ENCODE measurements around the gene GPR148. TPM values are rescaled to one million over a fixed set of nuclear protein-coding genes. Genes with fewer than 3 reads are reported as not detected.

GPR148 gene
- total and polyA plus RNA-seq, 2 experiments from 2014 or later, result not detected

- Histone ChIP-seq H3K79me2 (ENCODE audit: insufficient read depth) (no peaks in the 10 kb centered on the region), H3K9ac (no peak overlapping the region), H3K4me2 (ENCODE audit: unreplicated experiment) (no peak overlapping the region), H3K9me3 (ENCODE audit: low read depth) (no peaks in the 10 kb centered on the region), H3K27me3 (replicated peaks; ENCODE audit: insufficient read depth) (no peaks in the 10 kb centered on the region), H3K36me3 (ENCODE audit: low read depth) (no peaks in the 10 kb centered on the region), H3K27ac (no peak overlapping the region), H3F3A (ENCODE audit: insufficient read depth) (no peaks in the 10 kb centered on the region), H4K20me1 (ENCODE audit: insufficient read depth) (no peaks in the 10 kb centered on the region), H3K4me3 (no peak overlapping the region), H3K9me2 (ENCODE audit: insufficient read depth) (no peaks in the 10 kb centered on the region), H3K4me1 (ENCODE audit: insufficient read depth) (no peaks in the 10 kb centered on the region), H2AFZ (no peak overlapping the region)
- TF ChIP-seq EZH2phosphoT487 (IDR thresholded peaks at IDR 0.05; ENCODE audit: insufficient read depth, low read depth), result no peak
- TF ChIP-seq EZH2 (IDR thresholded peaks at IDR 0.05; ENCODE audit: insufficient read depth, poor library complexity, severe bottlenecking), result no peak
- in situ Hi-C loops (cut with MboI), result no loop called here
- DNase-seq, result no peak
- 41 to 49% methylated on average over 3 of the region's 3 CpGs for WGBS, 2 experiments (ENCODE audit: low coverage in 1 of 2, low lambda C conversion rate in 2 of 2, missing lambda C conversion rate in 2 of 2)
Measured at GRCh38 chr2:130735200-130735599, 6.3 kb downstream of the GPR148 start.

- H3K79me2 ChIP-seq (ENCODE audit: insufficient read depth), result no peaks in the 10 kb centered on the region
- H3K36me3 ChIP-seq (ENCODE audit: low read depth), result no peaks in the 10 kb centered on the region
- H4K20me1 ChIP-seq (ENCODE audit: insufficient read depth), result no peaks in the 10 kb centered on the region
- TF ChIP-seq EZH2 (IDR thresholded peaks at IDR 0.05; ENCODE audit: insufficient read depth, poor library complexity, severe bottlenecking) (no peak), EZH2phosphoT487 (IDR thresholded peaks at IDR 0.05; ENCODE audit: insufficient read depth, low read depth) (no peak)
- H3K9ac ChIP-seq, result no peak overlapping the region
- WGBS, 2 experiments (ENCODE audit: low coverage in 1 of 2, low lambda C conversion rate in 2 of 2, missing lambda C conversion rate in 2 of 2), result 29 to 31% methylated on average over 6 of the region's 6 CpGs
- no peak overlapping the region for H3K27ac ChIP-seq
- H3K4me1 ChIP-seq (ENCODE audit: insufficient read depth), result no peaks in the 10 kb centered on the region
- H3K4me2 ChIP-seq (ENCODE audit: unreplicated experiment), result no peak overlapping the region
- H3K9me2 ChIP-seq (ENCODE audit: insufficient read depth), result no peaks in the 10 kb centered on the region
- in situ Hi-C loops (cut with MboI), result no loop called here
- H2AFZ ChIP-seq, result no peak overlapping the region
- H3F3A ChIP-seq (ENCODE audit: insufficient read depth), result no peaks in the 10 kb centered on the region
- H3K27me3 ChIP-seq (replicated peaks; ENCODE audit: insufficient read depth), result no peaks in the 10 kb centered on the region
- no peaks in the 10 kb centered on the region for H3K9me3 ChIP-seq (ENCODE audit: low read depth)
- DNase-seq, result no peak
- no peak overlapping the region for H3K4me3 ChIP-seq
Measured at GRCh38 chr2:130736487-130736886, 7.6 kb downstream of the GPR148 start.

GRCh38 chr2:130737592-130737991, 8.7 kb downstream of the GPR148 start:
- no peaks in the 10 kb centered on the region for H3K4me1 ChIP-seq (ENCODE audit: insufficient read depth)
- H3K27me3 ChIP-seq (replicated peaks; ENCODE audit: insufficient read depth), result no peaks in the 10 kb centered on the region
- H3K9me2 ChIP-seq (ENCODE audit: insufficient read depth), result no peaks in the 10 kb centered on the region
- H3K36me3 ChIP-seq (ENCODE audit: low read depth), result no peaks in the 10 kb centered on the region
- H3K9ac ChIP-seq, result no peak overlapping the region
- H3K9me3 ChIP-seq (ENCODE audit: low read depth), result no peaks in the 10 kb centered on the region
- H3K4me3 ChIP-seq, result no peak overlapping the region
- in situ Hi-C loops (cut with MboI), result no loop called here
- H3F3A ChIP-seq (ENCODE audit: insufficient read depth), result no peaks in the 10 kb centered on the region
- H2AFZ ChIP-seq, result no peak overlapping the region
- no peak for DNase-seq
- H3K27ac ChIP-seq, result no peak overlapping the region
- H3K79me2 ChIP-seq (ENCODE audit: insufficient read depth), result no peaks in the 10 kb centered on the region
- TF ChIP-seq EZH2 (IDR thresholded peaks at IDR 0.05; ENCODE audit: insufficient read depth, poor library complexity, severe bottlenecking), result no peak
- TF ChIP-seq EZH2phosphoT487 (IDR thresholded peaks at IDR 0.05; ENCODE audit: insufficient read depth, low read depth), result no peak
- H3K4me2 ChIP-seq (ENCODE audit: unreplicated experiment), result no peak overlapping the region
- H4K20me1 ChIP-seq (ENCODE audit: insufficient read depth), result no peaks in the 10 kb centered on the region
- 39 to 48% methylated on average over 14 of the region's 14 CpGs for WGBS, 2 experiments (ENCODE audit: low coverage in 1 of 2, low lambda C conversion rate in 2 of 2, missing lambda C conversion rate in 2 of 2)

GRCh38 chr2:130740671-130741070, 11.8 kb downstream of the GPR148 start:
- H3F3A ChIP-seq (ENCODE audit: insufficient read depth), result no peaks in the 10 kb centered on the region
- H3K4me2 ChIP-seq (ENCODE audit: unreplicated experiment), result no peak overlapping the region
- H3K27me3 ChIP-seq (replicated peaks; ENCODE audit: insufficient read depth), result no peaks in the 10 kb centered on the region
- no peaks in the 10 kb centered on the region for H3K36me3 ChIP-seq (ENCODE audit: low read depth)
- in situ Hi-C loops (cut with MboI), result no loop called here
- no peak overlapping the region for H3K9ac ChIP-seq
- H3K27ac ChIP-seq, result no peak overlapping the region
- WGBS, 2 experiments (ENCODE audit: low coverage in 1 of 2, low lambda C conversion rate in 2 of 2, missing lambda C conversion rate in 2 of 2), result 67% methylated on average over 12 of the region's 12 CpGs
- no peaks in the 10 kb centered on the region for H4K20me1 ChIP-seq (ENCODE audit: insufficient read depth)
- H2AFZ ChIP-seq, result no peak overlapping the region
- no peak for DNase-seq
- no peaks in the 10 kb centered on the region for H3K9me3 ChIP-seq (ENCODE audit: low read depth)
- H3K9me2 ChIP-seq (ENCODE audit: insufficient read depth), result no peaks in the 10 kb centered on the region
- no peaks in the 10 kb centered on the region for H3K4me1 ChIP-seq (ENCODE audit: insufficient read depth)
- H3K4me3 ChIP-seq, result no peak overlapping the region
- no peak for TF ChIP-seq EZH2 (IDR thresholded peaks at IDR 0.05; ENCODE audit: insufficient read depth, poor library complexity, severe bottlenecking)
- no peak for TF ChIP-seq EZH2phosphoT487 (IDR thresholded peaks at IDR 0.05; ENCODE audit: insufficient read depth, low read depth)
- H3K79me2 ChIP-seq (ENCODE audit: insufficient read depth), result no peaks in the 10 kb centered on the region

- in situ Hi-C loops (cut with MboI), result no loop called here
- no peak for TF ChIP-seq EZH2 (IDR thresholded peaks at IDR 0.05; ENCODE audit: insufficient read depth, poor library complexity, severe bottlenecking)
- no peak for TF ChIP-seq EZH2phosphoT487 (IDR thresholded peaks at IDR 0.05; ENCODE audit: insufficient read depth, low read depth)
- Histone ChIP-seq H3K4me1 (ENCODE audit: insufficient read depth) (no peaks in the 10 kb centered on the region), H4K20me1 (ENCODE audit: insufficient read depth) (no peaks in the 10 kb centered on the region), H3K79me2 (ENCODE audit: insufficient read depth) (no peaks in the 10 kb centered on the region), H3K4me3 (no peak overlapping the region), H3K27me3 (replicated peaks; ENCODE audit: insufficient read depth) (0 out of 2 replicates have a peak, but pooled peaks cover 3% of the 10 kb centered on the region), H3F3A (ENCODE audit: insufficient read depth) (no peaks in the 10 kb centered on the region), H3K9me3 (ENCODE audit: low read depth) (no peaks in the 10 kb centered on the region), H2AFZ (no peak overlapping the region), H3K9me2 (ENCODE audit: insufficient read depth) (no peaks in the 10 kb centered on the region), H3K36me3 (ENCODE audit: low read depth) (no peaks in the 10 kb centered on the region), H3K9ac (no peak overlapping the region), H3K27ac (no peak overlapping the region), H3K4me2 (ENCODE audit: unreplicated experiment) (no peak overlapping the region)
- no peak for DNase-seq
- WGBS, 2 experiments (ENCODE audit: low coverage in 1 of 2, low lambda C conversion rate in 2 of 2, missing lambda C conversion rate in 2 of 2), result 21 to 29% methylated on average over 8 of the region's 8 CpGs
Measured at GRCh38 chr2:130743278-130743677, 14.4 kb downstream of the GPR148 start.

Data from GM23248 (cell line).